HG03457 (cell line): ENCODE data around the gene UBE3C.
A peak's percentile ranks its signal among the peaks of the same experiment; 100 is the strongest.
"Not testable (repeated sequence)": the region's sequence is repeated elsewhere in the genome, so short reads cannot be mapped to it uniquely, and the experiment has no call there.

Experiments
- ATAC-seq: cut with Tn5 transposase; IDR thresholded peaks from one replicate; pipeline ENCODE4 v1.9.1; 2021; ENCODE audit warnings: moderate number of reproducible peaks; ENCODE audit not compliant: unreplicated experiment

Gene UBE3C

DNA sequence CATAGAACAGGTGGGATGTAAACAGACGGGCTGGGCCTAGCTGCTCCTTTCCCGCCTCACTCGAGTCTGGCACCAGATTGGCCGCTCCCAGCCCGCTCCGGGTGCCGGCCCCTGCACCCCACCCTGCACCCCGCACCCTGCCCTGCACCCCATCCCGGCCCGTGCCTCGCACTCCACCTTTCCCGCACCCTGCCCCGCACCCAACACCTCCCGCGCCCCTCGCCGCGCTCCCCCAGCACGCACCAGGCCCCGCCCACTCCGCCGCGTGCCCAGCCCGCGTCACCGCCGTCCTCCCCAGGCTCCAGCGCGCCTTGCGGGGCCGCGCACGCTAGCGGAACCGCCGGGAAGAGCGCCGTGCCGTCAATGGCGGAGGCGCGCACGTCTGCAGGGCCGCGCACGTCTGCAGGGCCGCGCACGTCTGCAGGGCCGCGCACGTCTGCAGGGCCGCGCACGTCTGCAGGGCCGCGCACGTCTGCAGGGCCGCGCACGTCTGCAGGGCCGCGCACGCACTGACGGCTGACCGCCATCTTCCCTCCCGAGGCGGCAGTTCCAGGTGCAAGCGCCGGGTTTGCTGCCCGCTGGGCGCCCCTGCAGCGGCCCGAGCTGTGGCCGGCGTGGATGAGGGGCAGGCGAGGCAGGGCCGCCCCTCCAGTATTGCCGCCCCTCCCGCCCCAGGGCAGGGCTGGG is at the start of gene UBE3C:
Gene UBE3C, plus strand, starts transcription at position 503 of the 687 bp plus-strand sequence. CDS start 347 bp downstream, outside the sequence.
- peak; percentile 78 for ATAC-seq

- no peak for ATAC-seq
Observed at GRCh38 chr7:157089100-157089610, 49.6 kb upstream of the UBE3C start.

DNA sequence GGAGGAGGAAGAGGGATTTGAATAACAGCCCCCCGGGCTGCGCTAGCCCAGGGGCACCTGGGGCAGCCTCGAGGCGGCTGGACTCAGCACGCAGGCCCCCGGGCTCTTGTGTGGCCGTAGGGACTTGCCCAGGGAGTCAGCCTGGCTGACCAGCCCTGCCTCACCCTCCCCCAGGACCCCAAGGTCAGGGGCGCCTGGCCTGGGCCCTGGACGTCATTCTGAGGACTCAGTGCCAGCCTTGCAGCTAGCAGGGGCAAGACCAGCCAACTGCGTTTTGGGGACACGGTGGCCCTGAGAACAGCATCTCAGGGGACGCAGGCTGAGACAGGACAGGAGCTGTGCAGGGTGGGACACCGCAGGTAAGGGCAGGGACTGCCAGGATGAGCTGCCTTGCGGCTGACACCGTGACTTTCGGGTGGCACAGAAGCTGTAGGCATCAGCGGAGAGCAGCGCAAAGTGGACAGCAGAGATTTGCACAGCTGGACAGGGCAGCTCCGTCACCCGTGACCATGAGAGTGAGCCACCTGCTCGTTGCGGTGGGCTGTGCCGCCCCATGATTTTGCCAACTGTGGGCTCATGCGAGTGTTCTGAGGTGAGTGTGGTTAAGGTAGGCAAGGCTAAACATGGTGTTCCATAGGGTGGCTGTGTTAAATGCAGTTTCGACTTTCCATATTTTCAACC is 48.1 kb upstream of the UBE3C start:
- no peak for ATAC-seq

DNA sequence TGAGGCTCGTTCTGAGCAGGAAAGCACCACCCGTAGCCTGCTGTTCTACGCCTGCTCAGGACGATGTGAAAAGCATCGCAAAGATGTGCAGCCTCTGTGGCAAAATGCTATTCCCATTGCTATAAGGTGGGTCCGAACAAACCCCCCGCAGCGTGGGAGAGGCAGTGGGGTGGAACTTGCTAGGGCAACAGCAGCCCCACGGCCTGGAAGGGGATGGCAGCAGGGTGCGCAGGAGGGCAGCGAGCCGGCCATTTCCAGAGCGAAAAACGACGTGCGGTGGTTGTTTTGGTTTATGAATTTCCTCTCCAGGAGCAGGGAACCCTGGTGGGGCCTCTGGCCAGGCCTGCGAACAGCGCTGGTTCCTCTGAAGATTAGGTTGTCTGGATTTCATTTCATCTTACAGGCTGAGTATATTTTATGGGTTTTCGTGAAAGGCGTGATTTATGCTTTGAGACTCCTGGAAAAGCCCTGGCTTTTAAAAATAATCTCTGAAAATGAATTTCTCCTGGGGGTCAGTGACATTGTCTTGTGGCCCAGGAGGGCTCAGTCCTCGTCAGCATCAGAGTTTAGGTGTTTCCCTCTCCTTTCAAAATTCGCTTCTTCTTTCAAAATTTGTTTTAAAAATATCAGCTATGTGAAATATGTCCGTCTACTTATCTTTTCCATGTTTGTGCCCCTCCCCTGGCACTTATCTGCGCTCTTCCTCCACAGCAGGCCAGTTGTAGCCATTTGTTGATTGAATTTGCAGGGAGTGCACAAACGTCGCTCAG is 42.3 kb upstream of the UBE3C start:
- ATAC-seq = no peak

GRCh38 chr7:157097056-157097329 is 41.7 kb upstream of the UBE3C start:
- ATAC-seq = no peak

GRCh38 chr7:157097569-157097968 is 41.2 kb upstream of the UBE3C start:
- ATAC-seq = no peak

- ATAC-seq = not testable (repeated sequence)
Observed at GRCh38 chr7:157100005-157100404, 38.7 kb upstream of the UBE3C start.

DNA sequence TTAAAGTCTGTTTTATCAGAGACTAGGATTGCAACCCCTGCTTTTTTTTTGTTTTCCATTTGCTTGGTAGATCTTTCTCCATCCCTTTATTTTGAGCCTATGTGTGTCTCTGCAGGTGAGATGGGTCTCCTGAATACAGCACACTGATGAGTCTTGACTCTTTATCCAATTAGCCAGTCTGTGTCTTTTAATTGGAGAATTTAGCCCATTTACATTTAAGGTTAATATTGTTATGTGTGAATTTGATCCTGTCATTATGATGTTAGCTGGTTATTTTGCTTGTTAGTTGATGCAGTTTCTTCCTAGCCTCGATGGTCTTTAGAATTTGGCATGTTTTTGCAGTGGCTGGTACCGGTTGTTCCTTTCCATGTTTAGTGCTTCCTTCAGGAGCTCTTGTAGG is 35.1 kb upstream of the UBE3C start:
- ATAC-seq = not testable (repeated sequence)

GRCh38 chr7:157111311-157111710 is 27.4 kb upstream of the UBE3C start:
- ATAC-seq = no peak

DNA sequence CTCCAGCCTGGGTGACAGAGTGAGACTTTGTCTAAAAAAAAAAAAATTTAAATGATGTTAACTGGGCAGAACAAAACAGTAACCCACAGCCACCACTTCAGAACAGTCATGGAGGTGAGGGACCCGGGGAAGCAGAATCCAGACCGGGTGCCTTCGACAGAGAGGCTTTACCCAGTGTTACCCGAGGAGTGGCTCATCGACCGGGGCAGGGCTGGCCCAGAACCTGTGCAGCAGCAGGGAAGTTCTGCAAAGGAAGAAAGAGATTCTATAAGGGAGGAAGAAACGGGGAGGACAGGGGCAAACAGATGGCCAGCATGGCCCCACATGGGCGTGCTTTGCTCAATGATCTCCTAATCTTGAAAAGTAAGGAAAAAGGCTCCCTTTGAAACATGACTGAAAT is 26.0 kb upstream of the UBE3C start:
- no peak for ATAC-seq

- no peak for ATAC-seq
Observed at GRCh38 chr7:157113607-157114006, 25.1 kb upstream of the UBE3C start.

DNA sequence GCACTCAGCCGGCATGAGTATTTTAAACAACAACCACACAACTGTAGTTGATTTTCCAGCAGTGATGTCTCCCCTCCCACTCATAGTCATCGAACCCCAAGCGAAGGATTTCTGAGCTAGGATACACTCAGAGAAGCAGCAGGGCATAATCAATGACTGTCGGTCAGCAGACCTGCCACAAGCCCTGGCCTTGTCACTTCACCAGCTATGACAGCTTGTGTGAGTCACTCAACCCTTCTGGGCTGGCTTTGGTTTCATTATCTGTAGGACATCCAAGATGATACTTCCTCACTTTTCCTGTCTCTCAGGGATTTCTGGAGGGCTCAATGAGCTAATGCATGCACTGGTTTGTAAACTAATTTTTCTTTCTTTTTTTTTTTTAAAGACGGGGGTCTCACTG is 22.0 kb upstream of the UBE3C start:
- ATAC-seq = no peak

- no peak for ATAC-seq
Observed at GRCh38 chr7:157117796-157118195, 20.9 kb upstream of the UBE3C start.

- ATAC-seq = no peak
Observed at GRCh38 chr7:157120181-157120580, 18.5 kb upstream of the UBE3C start.

GRCh38 chr7:157121184-157121715 is 17.5 kb upstream of the UBE3C start:
- ATAC-seq = no peak

- ATAC-seq = no peak
Observed at GRCh38 chr7:157122800-157123495, 15.8 kb upstream of the UBE3C start.

GRCh38 chr7:157124690-157125089 is 14.0 kb upstream of the UBE3C start:
- no peak for ATAC-seq

GRCh38 chr7:157125376-157126223 is 13.1 kb upstream of the UBE3C start:
- ATAC-seq = no peak

- no peak for ATAC-seq
Observed at GRCh38 chr7:157126921-157127320, 11.8 kb upstream of the UBE3C start.

- no peak for ATAC-seq
Observed at GRCh38 chr7:157129200-157129599, 9.5 kb upstream of the UBE3C start.
